Stomach (tissue), 9 donors: ENCODE measurements around the gene TMEM101. TPM values are rescaled to one million over a fixed set of nuclear protein-coding genes. Genes with fewer than 3 reads are reported as not detected.

Source experiments
- DNase-seq, 2 donors: peaks; one replicate each; pipeline versions ENCODE4 v3.0.0 to v3.0.0-alpha.2; 2013 to 2019
- H3K27ac ChIP-seq, 5 donors: fragments of 200-600 bp in 4 of 5; sonication (generic) in 4 of 5; one replicate each; pipeline ENCODE4 v1.5.1; 2013 to 2019; ENCODE audit warnings: mild to moderate bottlenecking in 1 of 5, moderate library complexity in 1 of 5
- H3K27me3 ChIP-seq, 3 donors: fragments of 200-600 bp; sonication (generic); one replicate each; pipeline ENCODE4 v1.5.1; 2017 to 2019; ENCODE audit warnings: mixed run types in 1 of 3
- H3K36me3 ChIP-seq, 4 donors: fragments of 200-600 bp; sonication (generic); 1 replicate in 3 of 4; 2 replicates in 1 of 4; pipeline ENCODE4 v1.5.1; 2016 to 2019
- H3K4me1 ChIP-seq, 4 donors: fragments of 200-600 bp; sonication (generic); one replicate each; pipeline ENCODE4 v1.5.1; 2016 to 2019
- H3K4me3 ChIP-seq, 4 donors: fragments of 200-600 bp; sonication (generic) in 3 of 4; one replicate each; pipeline ENCODE4 v1.5.1; 2016 to 2019; ENCODE audit warnings: mild to moderate bottlenecking in 1 of 4
- H3K9me3 ChIP-seq, 4 donors: fragments of 200-600 bp; sonication (generic); one replicate each; pipeline ENCODE4 v1.5.1; 2016 to 2019
- CTCF ChIP-seq, 7 experiments: fragments of 450-650 bp in 4 of 7; fragments of 200-600 bp in 3 of 7; sonication (generic) in 3 of 7; IDR thresholded peaks; one replicate each; pipeline ENCODE4 v1.5.1; 2016 to 2019; ENCODE audit warnings: antibody characterized with exemption in 7 of 7, control low read depth in 2 of 7, mild to moderate bottlenecking in 1 of 7
- EP300 ChIP-seq: sonication (generic); formaldehyde crosslinking; IDR thresholded peaks from one replicate; pipeline ENCODE4 v1.6.1; 2017; ENCODE audit warnings: antibody characterized with exemption
- POLR2A ChIP-seq, 4 donors: fragments of 450-650 bp; IDR thresholded peaks; one replicate each; pipeline ENCODE4 v1.6.1; 2016; ENCODE audit warnings: antibody characterized with exemption in 4 of 4, control low read depth in 2 of 4, mild to moderate bottlenecking in 1 of 4, moderate library complexity in 1 of 4
- POLR2AphosphoS5 ChIP-seq, 3 donors: sonication (generic); formaldehyde crosslinking; IDR thresholded peaks; one replicate each; pipeline ENCODE4 v1.6.1; 2016; ENCODE audit warnings: antibody characterized with exemption in 3 of 3
- WGBS, 5 donors: extraction: QIAGEN DNeasy Blood & Tissue Kit in 3 of 5; methylation state at CpG; one replicate each; pipeline versions ENCODE4 v1.1.5 to v1.1.7; 2013 to 2018; 5-methylcytosine and 5-hydroxymethylcytosine counted together
- intact Hi-C: fragments of 100-400 bp; cut with DNase I; formaldehyde crosslinking; loops from one replicate; pipeline ENCODE4 v1.15.1; 2023; ENCODE audit warnings: low total_unique reads
- polyA plus RNA-seq, 3 donors: library from polyadenylated mRNA; stranded (reverse); fragments of 200-250 nt; gene quantifications; one replicate each; pipeline ENCODE4 v1.2.3, GENCODE V29; 2013
- total RNA-seq, 5 donors: library from RNA; depleted of rRNA; stranded (reverse); fragments of >200 nt; gene quantifications; one replicate each; pipeline versions ENCODE4 v1.1.0 to v1.2.3, GENCODE V29; 2014 to 2016
- donor health status: healthy with polysubstance abuse.
- donor health status: Bipolar disorder and iron deficiency.
- donor health status: healthy.

TMEM101 gene
- total and polyA plus RNA-seq, 8 donors = 1.8 to 41.9 (median 29.8) TPM

GRCh38 chr17:43982171-43982570 lies 32.6 kb downstream of the TMEM101 start:
- no peak for TF ChIP-seq EP300
- no peak for TF ChIP-seq POLR2A (IDR thresholded peaks at IDR 0.05)
- no peak for TF ChIP-seq CTCF (IDR thresholded peaks at IDR 0.05)
- TF ChIP-seq POLR2AphosphoS5 (IDR thresholded peaks at IDR 0.05) = no peak
- Histone ChIP-seq H3K9me3 (no peaks in the 10 kb centered on the region), H3K4me3 (no peak overlapping the region), H3K27me3 (peaks cover 4 to 84% (median 25%) of the 10 kb centered on the region in 3 donors), H3K36me3 (no peaks in the 10 kb centered on the region), H3K4me1 (peaks cover 13 to 18% (median 17%) of the 10 kb centered on the region in 4 donors), H3K27ac (no peak overlapping the region)
- intact Hi-C loops = no loop called here
- 80 to 98% (median 91%) methylated on average over 2 of the region's 2 CpGs for WGBS, 5 donors
- DNase-seq = no peak

- no peak overlapping the region for H3K4me3 ChIP-seq
- intact Hi-C loops = no loop called here
- WGBS, 5 donors = 81 to 92% (median 88%) methylated on average over 4 of the region's 4 CpGs
- TF ChIP-seq EP300 (no peak), POLR2A (IDR thresholded peaks at IDR 0.05) (no peak), CTCF (IDR thresholded peaks at IDR 0.05) (no peak), POLR2AphosphoS5 (IDR thresholded peaks at IDR 0.05) (no peak)
- H3K27ac ChIP-seq = no peak overlapping the region
- no peaks in the 10 kb centered on the region for H3K36me3 ChIP-seq
- H3K27me3 ChIP-seq = peaks cover 4 to 74% (median 20%) of the 10 kb centered on the region in 3 donors
- DNase-seq = no peak
- H3K4me1 ChIP-seq = peaks cover 13 to 18% (median 17%) of the 10 kb centered on the region in 4 donors
- H3K9me3 ChIP-seq = no peaks in the 10 kb centered on the region
Observed at GRCh38 chr17:43979671-43980070, 35.1 kb downstream of the TMEM101 start.

- intact Hi-C loops = no loop called here
- WGBS, 5 donors = 76 to 81% (median 80%) methylated on average over 7 of the region's 7 CpGs
- H3K27me3 ChIP-seq = peaks cover 4 to 74% (median 19%) of the 10 kb centered on the region in 3 donors
- no peak for DNase-seq
- TF ChIP-seq EP300 (no peak), POLR2A (IDR thresholded peaks at IDR 0.05) (no peak)
- H3K36me3 ChIP-seq = no peaks in the 10 kb centered on the region
- H3K27ac ChIP-seq = no peak overlapping the region
- H3K9me3 ChIP-seq = no peaks in the 10 kb centered on the region
- H3K4me3 ChIP-seq = no peak overlapping the region
- peaks cover 11 to 12% (median 11%) of the 10 kb centered on the region in 4 donors for H3K4me1 ChIP-seq
Observed at GRCh38 chr17:43979011-43979410, 35.8 kb downstream of the TMEM101 start.

- intact Hi-C loops = no loop called here
- no peak overlapping the region for H3K27ac ChIP-seq
- H3K4me1 ChIP-seq = peaks cover 2% of the 10 kb centered on the region in 4 donors
- no peak for DNase-seq
- TF ChIP-seq EP300 (no peak), POLR2A (IDR thresholded peaks at IDR 0.05) (no peak), POLR2AphosphoS5 (IDR thresholded peaks at IDR 0.05) (no peak), CTCF (IDR thresholded peaks at IDR 0.05) (no peak)
- H3K27me3 ChIP-seq = peaks cover 0 to 73% (median 13%) of the 10 kb centered on the region in 3 donors
- H3K9me3 ChIP-seq = no peaks in the 10 kb centered on the region
- no peaks in the 10 kb centered on the region for H3K36me3 ChIP-seq
- WGBS, 5 donors = 71 to 94% (median 85%) methylated on average over 2 of the region's 2 CpGs
- no peak overlapping the region for H3K4me3 ChIP-seq
Observed at GRCh38 chr17:43978078-43978477, 36.7 kb downstream of the TMEM101 start.
